ENCODE results near the gene CCDC157.
A peak's percentile ranks its signal among the peaks of the same experiment; 100 is the strongest.

CCDC157 gene

DNA sequence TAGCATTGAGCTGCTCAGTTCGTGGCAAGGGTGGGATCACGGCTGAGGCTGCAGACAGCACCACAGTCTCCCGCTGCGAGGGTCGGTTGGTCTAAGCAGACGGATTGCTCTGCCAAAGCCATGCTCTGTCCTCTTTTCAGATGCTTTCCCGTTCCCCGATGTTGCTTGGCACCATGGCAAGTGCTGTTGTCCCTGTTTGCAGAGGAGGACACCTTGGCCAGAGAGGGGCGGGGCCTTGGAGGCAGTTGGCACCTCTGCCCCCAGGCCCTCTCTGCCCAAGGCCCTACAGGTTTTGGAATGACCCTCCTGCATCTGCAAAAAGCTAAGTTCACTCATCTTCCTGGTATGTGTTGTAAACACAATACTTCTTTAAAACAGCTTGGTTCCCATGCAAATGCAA lies 11.6 kb downstream of the CCDC157 start:
- H3K4me3 ChIP-seq (ENCODE audit: low read length), result no peak overlapping the region
- H3K36me3 ChIP-seq (ENCODE audit: control insufficient read depth, insufficient read depth, low read length), result no peaks in the 10 kb centered on the region
- H3K9ac ChIP-seq (ENCODE audit: low read length), result no peak overlapping the region
- H3K27me3 ChIP-seq (ENCODE audit: control insufficient read depth, insufficient read depth, low read length), result no peaks in the 10 kb centered on the region
- no peaks in the 10 kb centered on the region for H3K9me3 ChIP-seq (ENCODE audit: control insufficient read depth, low read length)
- no peaks in the 10 kb centered on the region for H3K4me1 ChIP-seq (ENCODE audit: control insufficient read depth, insufficient read depth, low read length)

DNA sequence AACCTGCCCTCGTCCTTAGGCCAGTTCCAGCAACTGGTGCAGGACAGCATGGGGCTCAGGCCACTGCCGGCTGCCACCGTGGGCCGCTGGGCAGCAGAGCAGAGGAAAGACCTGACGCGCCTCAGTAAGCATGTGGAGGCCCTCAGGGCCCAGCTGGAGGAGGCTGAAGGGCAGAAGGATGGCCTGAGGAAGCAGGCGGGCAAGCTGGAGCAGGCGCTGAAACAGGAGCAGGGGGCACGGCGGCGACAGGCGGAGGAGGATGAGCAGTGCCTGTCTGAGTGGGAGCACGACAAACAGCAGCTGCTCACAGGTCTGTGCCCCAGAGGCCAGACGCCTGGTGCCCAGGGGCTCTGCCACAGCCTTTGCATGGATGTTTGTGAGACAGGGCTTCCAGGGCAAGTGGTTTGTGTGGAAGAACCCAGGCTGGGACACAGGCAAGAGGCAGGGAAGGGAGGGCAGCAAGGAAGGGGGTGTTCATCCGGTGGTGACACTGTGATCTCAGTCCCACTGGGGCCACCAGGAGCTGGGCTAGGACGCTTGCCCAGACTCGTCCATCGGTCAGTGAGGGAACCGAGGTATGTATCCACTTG lies 13.9 kb downstream of the CCDC157 start:
- Histone ChIP-seq H3K4me3 (ENCODE audit: low read length) (no peak overlapping the region), H3K36me3 (ENCODE audit: control insufficient read depth, insufficient read depth, low read length) (no peaks in the 10 kb centered on the region), H3K4me1 (ENCODE audit: control insufficient read depth, insufficient read depth, low read length) (no peaks in the 10 kb centered on the region), H3K9me3 (ENCODE audit: control insufficient read depth, low read length) (no peaks in the 10 kb centered on the region), H3K9ac (ENCODE audit: low read length) (no peak overlapping the region), H3K27me3 (ENCODE audit: control insufficient read depth, insufficient read depth, low read length) (no peaks in the 10 kb centered on the region)

DNA sequence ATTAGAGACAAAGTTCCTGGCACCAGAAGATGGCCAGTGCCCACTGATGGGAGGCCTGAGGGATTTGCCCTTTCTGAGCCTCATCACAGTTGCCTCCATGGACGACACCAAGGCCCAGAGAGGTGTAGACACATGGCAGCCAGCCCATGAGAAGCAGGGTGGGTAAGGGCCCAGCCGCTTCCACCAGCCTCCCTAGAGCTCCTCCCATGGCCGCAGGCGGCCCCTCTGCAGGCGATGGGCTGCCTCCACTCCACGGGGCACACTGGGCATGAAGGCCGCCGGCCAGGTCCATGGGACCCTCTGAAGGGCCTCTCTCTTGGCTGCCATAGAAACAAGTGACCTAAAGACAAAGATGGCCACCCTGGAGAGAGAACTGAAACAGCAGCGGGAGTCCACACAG lies 14.5 kb downstream of the CCDC157 start:
- no peak overlapping the region for H3K4me3 ChIP-seq (ENCODE audit: low read length)
- H3K9me3 ChIP-seq (ENCODE audit: control insufficient read depth, low read length), result no peaks in the 10 kb centered on the region
- no peaks in the 10 kb centered on the region for H3K36me3 ChIP-seq (ENCODE audit: control insufficient read depth, insufficient read depth, low read length)
- H3K4me1 ChIP-seq (ENCODE audit: control insufficient read depth, insufficient read depth, low read length), result no peaks in the 10 kb centered on the region
- no peak overlapping the region for H3K9ac ChIP-seq (ENCODE audit: low read length)
- no peaks in the 10 kb centered on the region for H3K27me3 ChIP-seq (ENCODE audit: control insufficient read depth, insufficient read depth, low read length)

DNA sequence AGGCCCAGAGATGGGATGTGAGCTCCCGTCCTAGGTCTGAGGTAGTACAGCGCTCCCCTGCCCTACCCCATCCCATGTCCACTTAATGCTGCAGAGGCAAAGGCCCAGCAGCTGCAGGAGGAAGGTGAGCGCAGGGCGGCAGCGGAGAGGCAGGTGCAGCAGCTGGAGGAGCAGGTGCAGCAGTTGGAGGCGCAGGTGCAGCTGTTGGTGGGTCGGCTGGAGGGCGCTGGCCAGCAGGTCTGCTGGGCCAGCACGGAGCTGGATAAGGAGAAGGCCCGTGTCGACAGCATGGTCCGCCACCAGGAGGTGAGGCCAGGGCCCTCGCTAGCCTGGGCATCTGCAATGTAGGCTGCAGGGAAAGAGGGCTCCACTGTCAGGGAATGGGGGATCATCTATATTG lies 15.2 kb downstream of the CCDC157 start:
- no peak overlapping the region for H3K9ac ChIP-seq (ENCODE audit: low read length)
- no peak overlapping the region for H3K4me3 ChIP-seq (ENCODE audit: low read length)
- H3K27me3 ChIP-seq (ENCODE audit: control insufficient read depth, insufficient read depth, low read length), result no peaks in the 10 kb centered on the region
- H3K9me3 ChIP-seq (ENCODE audit: control insufficient read depth, low read length), result no peaks in the 10 kb centered on the region
- H3K36me3 ChIP-seq (ENCODE audit: control insufficient read depth, insufficient read depth, low read length), result no peaks in the 10 kb centered on the region
- H3K4me1 ChIP-seq (ENCODE audit: control insufficient read depth, insufficient read depth, low read length), result no peaks in the 10 kb centered on the region

DNA sequence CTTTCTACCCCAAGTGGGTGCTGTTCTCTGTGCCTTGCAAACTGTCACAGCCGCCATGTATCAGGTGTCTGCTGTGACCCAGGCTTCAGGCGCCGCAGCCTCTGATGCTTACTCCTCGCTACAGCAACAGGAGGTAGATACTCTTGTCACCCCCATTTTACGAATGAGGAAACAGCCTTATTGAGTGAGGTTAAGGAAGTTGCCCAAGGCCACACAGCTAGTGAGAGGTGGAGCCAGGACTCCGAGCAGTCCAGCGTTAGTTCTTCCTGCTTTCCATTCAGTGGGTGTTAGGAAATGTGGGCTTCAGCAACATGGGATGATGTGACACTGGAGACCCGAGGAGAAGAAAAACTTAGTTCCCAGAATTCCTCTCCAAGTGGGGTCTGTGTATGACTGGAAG lies 16.1 kb downstream of the CCDC157 start:
- Histone ChIP-seq H3K4me3 (ENCODE audit: low read length) (no peak overlapping the region), H3K4me1 (ENCODE audit: control insufficient read depth, insufficient read depth, low read length) (no peaks in the 10 kb centered on the region), H3K36me3 (ENCODE audit: control insufficient read depth, insufficient read depth, low read length) (no peaks in the 10 kb centered on the region), H3K9ac (ENCODE audit: low read length) (no peak overlapping the region), H3K27me3 (ENCODE audit: control insufficient read depth, insufficient read depth, low read length) (no peaks in the 10 kb centered on the region), H3K9me3 (ENCODE audit: control insufficient read depth, low read length) (no peaks in the 10 kb centered on the region)

DNA sequence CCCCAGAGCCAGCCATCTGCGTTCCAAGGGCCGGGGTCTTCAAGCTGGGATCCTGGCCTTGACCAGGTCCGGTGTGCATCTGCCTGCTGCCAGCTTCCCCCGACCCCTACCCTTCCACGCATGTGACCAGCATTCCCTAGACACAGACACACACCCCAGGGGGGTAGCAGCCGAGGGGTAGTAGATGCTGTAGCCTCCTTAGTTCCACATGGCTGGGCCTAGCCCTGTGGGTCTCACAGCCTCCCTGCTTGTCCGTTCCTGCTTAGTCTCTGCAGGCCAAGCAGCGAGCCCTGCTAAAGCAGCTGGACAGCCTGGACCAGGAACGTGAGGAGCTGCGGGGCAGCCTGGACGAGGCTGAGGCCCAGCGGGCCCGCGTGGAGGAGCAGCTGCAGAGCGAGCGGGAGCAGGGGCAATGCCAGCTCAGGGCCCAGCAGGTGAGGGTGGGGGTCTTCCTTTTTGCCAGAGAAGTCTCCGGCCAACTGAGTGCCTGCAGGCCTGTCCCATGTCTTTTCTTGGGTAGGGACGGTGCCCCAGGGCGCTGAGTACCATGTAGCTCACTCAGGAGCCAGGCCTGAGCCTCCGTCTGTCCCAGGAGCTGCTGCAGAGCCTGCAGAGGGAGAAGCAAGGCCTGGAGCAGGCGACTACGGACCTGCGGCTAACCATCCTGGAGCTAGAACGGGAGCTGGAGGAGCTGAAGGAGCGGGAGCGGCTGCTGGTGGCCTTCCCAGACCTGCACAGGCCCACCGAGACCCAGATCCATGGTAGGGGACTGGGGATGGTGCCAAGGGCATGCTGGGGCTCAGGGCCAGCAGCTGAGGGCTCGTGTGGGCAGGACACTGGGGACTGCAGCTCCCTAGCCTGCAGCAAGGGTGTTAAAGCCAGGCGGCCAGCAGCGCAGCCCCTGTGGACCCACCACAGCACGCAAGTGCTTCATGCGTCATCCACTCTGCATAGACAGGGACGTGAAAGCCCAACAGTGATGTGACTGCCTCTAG lies 16.8 kb downstream of the CCDC157 start:
- Histone ChIP-seq H3K4me1 (ENCODE audit: control insufficient read depth, insufficient read depth, low read length) (no peaks in the 10 kb centered on the region), H3K9ac (ENCODE audit: low read length) (no peak overlapping the region), H3K36me3 (ENCODE audit: control insufficient read depth, insufficient read depth, low read length) (no peaks in the 10 kb centered on the region), H3K27me3 (ENCODE audit: control insufficient read depth, insufficient read depth, low read length) (no peaks in the 10 kb centered on the region), H3K4me3 (ENCODE audit: low read length) (no peak overlapping the region), H3K9me3 (ENCODE audit: control insufficient read depth, low read length) (no peaks in the 10 kb centered on the region)

DNA sequence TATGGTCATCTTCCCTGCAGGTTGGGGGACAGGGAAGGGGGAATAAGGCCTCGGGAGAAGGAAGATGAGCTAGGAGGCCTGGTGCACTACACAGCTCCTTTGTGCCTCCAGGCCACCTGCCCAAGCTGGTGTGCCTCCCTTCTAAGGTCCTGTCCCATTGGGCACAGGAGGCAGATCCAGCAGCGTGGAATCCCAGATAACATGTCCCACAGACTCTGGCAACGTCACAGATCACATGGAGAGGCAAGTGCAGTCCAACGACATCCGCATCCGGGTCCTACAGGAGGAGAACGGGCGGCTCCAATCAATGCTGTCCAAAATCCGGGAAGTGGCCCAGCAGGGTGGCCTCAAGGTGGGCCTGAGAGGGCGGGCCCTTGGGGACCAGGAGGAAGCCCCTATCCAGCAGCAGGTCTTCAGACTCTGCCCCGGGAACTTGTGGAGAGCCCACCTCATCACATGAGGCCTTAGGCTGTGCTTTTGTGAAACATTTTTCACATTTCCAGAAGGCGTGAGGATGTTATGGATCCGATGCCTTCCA lies 18.6 kb downstream of the CCDC157 start:
- Histone ChIP-seq H3K27me3 (ENCODE audit: control insufficient read depth, insufficient read depth, low read length) (no peaks in the 10 kb centered on the region), H3K4me1 (ENCODE audit: control insufficient read depth, insufficient read depth, low read length) (no peaks in the 10 kb centered on the region), H3K4me3 (ENCODE audit: low read length) (no peak overlapping the region), H3K9me3 (ENCODE audit: control insufficient read depth, low read length) (no peaks in the 10 kb centered on the region), H3K36me3 (ENCODE audit: control insufficient read depth, insufficient read depth, low read length) (no peaks in the 10 kb centered on the region), H3K9ac (ENCODE audit: low read length) (no peak overlapping the region)

DNA sequence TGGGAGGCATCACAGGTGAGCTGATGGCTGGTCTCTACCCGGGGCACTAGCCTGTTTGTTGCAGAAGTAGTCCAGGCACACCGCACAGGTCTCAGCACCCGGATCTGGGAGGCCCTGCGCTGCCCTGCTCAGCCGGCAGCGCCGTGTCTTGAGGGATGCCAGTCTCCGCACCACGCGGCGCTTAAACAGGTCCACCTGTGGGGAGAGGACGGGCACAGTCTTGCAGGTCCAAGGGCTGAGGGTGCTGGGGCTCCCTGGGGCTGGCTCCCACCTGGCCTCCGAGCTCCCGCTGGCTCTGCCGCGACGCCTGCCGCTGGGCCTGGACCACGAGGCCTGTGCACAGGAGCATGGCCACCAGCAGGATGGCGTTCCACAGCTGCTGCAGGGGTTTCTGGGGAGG lies 23.2 kb downstream of the CCDC157 start:
- Histone ChIP-seq H3K9me3 (ENCODE audit: control insufficient read depth, low read length) (no peaks in the 10 kb centered on the region), H3K9ac (ENCODE audit: low read length) (no peak overlapping the region), H3K36me3 (ENCODE audit: control insufficient read depth, insufficient read depth, low read length) (no peaks in the 10 kb centered on the region), H3K4me1 (ENCODE audit: control insufficient read depth, insufficient read depth, low read length) (no peaks in the 10 kb centered on the region), H3K4me3 (ENCODE audit: low read length) (no peak overlapping the region), H3K27me3 (ENCODE audit: control insufficient read depth, insufficient read depth, low read length) (no peaks in the 10 kb centered on the region)

DNA sequence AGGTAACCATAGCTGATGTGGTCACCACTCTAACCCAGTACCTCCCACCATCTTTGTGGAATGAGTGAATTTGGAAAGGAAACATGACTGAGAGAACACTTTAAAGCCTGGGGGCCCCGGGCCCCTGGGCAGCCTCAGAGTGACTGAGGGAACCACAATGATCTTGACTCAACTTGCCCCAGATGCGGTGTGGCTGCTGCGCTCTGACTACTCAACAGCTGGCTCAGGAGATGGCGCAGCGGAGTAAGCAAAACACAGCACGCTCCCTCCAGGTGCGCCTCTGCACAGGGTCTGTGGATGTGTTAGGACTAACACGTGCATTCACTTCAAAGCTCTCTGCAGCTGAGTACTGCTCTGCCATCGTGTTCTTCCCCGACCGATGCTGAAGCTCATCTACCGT lies 24.5 kb downstream of the CCDC157 start:
- Histone ChIP-seq H3K4me3 (ENCODE audit: low read length) (no peak overlapping the region), H3K9ac (ENCODE audit: low read length) (no peak overlapping the region), H3K36me3 (ENCODE audit: control insufficient read depth, insufficient read depth, low read length) (no peaks in the 10 kb centered on the region)

DNA sequence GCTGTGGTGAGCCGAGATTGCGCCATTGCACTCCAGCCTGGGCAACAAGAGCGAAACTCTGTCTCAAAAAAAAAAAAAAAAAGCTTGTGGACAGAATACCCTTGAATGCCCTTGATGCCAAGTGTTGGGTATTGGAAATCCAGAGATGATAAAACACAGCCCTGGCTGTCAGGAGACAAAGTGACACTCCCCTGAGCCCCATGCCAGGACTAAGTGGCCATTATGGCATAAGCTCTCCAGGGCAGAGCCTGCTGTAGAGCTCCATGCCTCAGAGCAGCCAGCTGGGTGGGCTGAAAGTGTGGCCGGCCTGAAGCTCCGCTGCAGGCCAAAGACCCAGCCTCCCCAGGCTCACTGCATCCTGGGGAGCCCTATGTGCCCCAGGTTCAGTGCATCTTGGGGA lies 25.5 kb downstream of the CCDC157 start:
- Histone ChIP-seq H3K9me3 (ENCODE audit: control insufficient read depth, low read length) (no peaks in the 10 kb centered on the region), H3K27me3 (ENCODE audit: control insufficient read depth, insufficient read depth, low read length) (no peaks in the 10 kb centered on the region), H3K4me1 (ENCODE audit: control insufficient read depth, insufficient read depth, low read length) (peaks cover 7% of the 10 kb centered on the region), H3K9ac (ENCODE audit: low read length) (no peak overlapping the region), H3K36me3 (ENCODE audit: control insufficient read depth, insufficient read depth, low read length) (no peaks in the 10 kb centered on the region), H3K4me3 (ENCODE audit: low read length) (no peak overlapping the region)

More for the DNA sequence above, 24.5 kb downstream of the CCDC157 start:
- Histone ChIP-seq H3K4me1 (ENCODE audit: control insufficient read depth, insufficient read depth, low read length) (peaks cover 3% of the 10 kb centered on the region), H3K9me3 (ENCODE audit: control insufficient read depth, low read length) (no peaks in the 10 kb centered on the region), H3K27me3 (ENCODE audit: control insufficient read depth, insufficient read depth, low read length) (no peaks in the 10 kb centered on the region)

DNA sequence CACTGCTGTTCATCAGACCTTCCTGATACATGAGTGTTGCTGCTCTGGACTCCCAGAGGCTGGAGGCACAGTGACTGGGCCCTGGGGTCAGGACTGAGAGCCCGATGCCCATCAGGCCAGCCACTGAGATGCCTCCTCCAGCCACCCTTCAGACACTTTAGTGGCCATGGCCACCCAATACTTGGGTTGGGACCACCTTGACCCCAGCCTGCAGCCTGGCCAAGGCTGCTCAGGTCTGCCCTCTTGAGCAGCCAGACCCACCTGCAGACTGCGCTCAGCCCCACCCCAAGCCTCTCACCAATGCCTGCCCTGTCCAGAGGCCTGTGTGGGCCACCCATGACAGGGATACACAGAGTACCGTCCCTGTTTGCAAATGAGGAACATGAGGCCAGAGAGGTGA lies 26.3 kb downstream of the CCDC157 start:
- H3K9me3 ChIP-seq (ENCODE audit: control insufficient read depth, low read length), result no peaks in the 10 kb centered on the region
- no peak overlapping the region for H3K9ac ChIP-seq (ENCODE audit: low read length)
- H3K4me1 ChIP-seq (ENCODE audit: control insufficient read depth, insufficient read depth, low read length), result peaks cover 11% of the 10 kb centered on the region
- H3K36me3 ChIP-seq (ENCODE audit: control insufficient read depth, insufficient read depth, low read length), result no peaks in the 10 kb centered on the region
- H3K27me3 ChIP-seq (ENCODE audit: control insufficient read depth, insufficient read depth, low read length), result no peaks in the 10 kb centered on the region
- H3K4me3 ChIP-seq (ENCODE audit: low read length), result no peak overlapping the region

DNA sequence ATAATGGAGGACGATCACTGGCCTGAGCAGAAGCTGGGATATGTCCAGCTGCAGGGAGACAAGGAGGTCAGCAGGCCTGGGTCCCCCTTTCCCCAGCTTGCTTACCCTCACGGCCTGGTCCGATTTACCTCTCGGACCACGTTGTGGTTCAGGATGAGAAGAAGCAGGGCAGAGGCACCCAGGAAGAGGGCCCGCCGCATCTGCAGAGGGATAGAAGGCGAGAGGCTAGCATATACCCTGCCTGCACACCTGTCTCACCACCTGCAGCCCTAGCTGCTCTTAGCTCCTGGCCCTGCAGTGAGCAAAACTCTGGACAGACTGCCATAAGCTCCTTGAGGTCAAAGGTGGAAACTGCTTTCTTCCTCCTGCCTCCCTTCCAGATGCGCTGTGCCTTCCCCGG lies 29.1 kb downstream of the CCDC157 start:
- no peaks in the 10 kb centered on the region for H3K9me3 ChIP-seq (ENCODE audit: control insufficient read depth, low read length)
- H3K4me3 ChIP-seq (ENCODE audit: low read length), result no peak overlapping the region
- no peaks in the 10 kb centered on the region for H3K27me3 ChIP-seq (ENCODE audit: control insufficient read depth, insufficient read depth, low read length)
- no peaks in the 10 kb centered on the region for H3K36me3 ChIP-seq (ENCODE audit: control insufficient read depth, insufficient read depth, low read length)
- peaks cover 11% of the 10 kb centered on the region for H3K4me1 ChIP-seq (ENCODE audit: control insufficient read depth, insufficient read depth, low read length)
- H3K9ac ChIP-seq (ENCODE audit: low read length), result peak overlapping the region; percentile 71
